ENCODE data around the gene FYN.
A peak's percentile ranks its signal among the peaks of the same experiment; 100 is the strongest.

Gene FYN

GRCh38 chr6:111812060-111813038 is 60.9 kb downstream of the FYN start:
- Histone ChIP-seq H3K4me1 (ENCODE audit: control insufficient read depth in 1 of 2, insufficient read depth in 2 of 2, low read length in 2 of 2) (peaks cover 0 to under 1% of the 10 kb centered on the region in 2 donors), H3K27me3 (ENCODE audit: low read depth, low read length) (no peaks in the 10 kb centered on the region), H3K27ac (ENCODE audit: low read length) (no peak overlapping the region)

GRCh38 chr6:111810294-111811131 is 62.7 kb downstream of the FYN start:
- no peak overlapping the region for H3K27ac ChIP-seq (ENCODE audit: low read length)
- H3K4me1 ChIP-seq (ENCODE audit: control insufficient read depth in 1 of 2, insufficient read depth in 2 of 2, low read length in 2 of 2), result peaks cover 0 to 6% of the 10 kb centered on the region in 2 donors
- H3K27me3 ChIP-seq (ENCODE audit: low read depth, low read length), result no peaks in the 10 kb centered on the region
- no peak overlapping the region for H3K4me3 ChIP-seq (ENCODE audit: low read depth in 1 of 2, low read length in 2 of 2)
- H3K36me3 ChIP-seq (ENCODE audit: control insufficient read depth in 1 of 2, insufficient read depth in 2 of 2, low read length in 2 of 2), result no peaks in the 10 kb centered on the region
- H3K9me3 ChIP-seq (ENCODE audit: control insufficient read depth in 1 of 2, low read length in 2 of 2), result no peaks in the 10 kb centered on the region

More at GRCh38 chr6:111812060-111813038, 60.9 kb downstream of the FYN start:
- H3K36me3 ChIP-seq (ENCODE audit: control insufficient read depth in 1 of 2, insufficient read depth in 2 of 2, low read length in 2 of 2), result no peaks in the 10 kb centered on the region
- H3K4me3 ChIP-seq (ENCODE audit: low read depth in 1 of 2, low read length in 2 of 2), result no peak overlapping the region
- no peaks in the 10 kb centered on the region for H3K9me3 ChIP-seq (ENCODE audit: control insufficient read depth in 1 of 2, low read length in 2 of 2)

- H3K27ac ChIP-seq (ENCODE audit: low read length), result no peak overlapping the region
- H3K9me3 ChIP-seq (ENCODE audit: control insufficient read depth in 1 of 2, low read length in 2 of 2), result no peaks in the 10 kb centered on the region
- H3K27me3 ChIP-seq (ENCODE audit: low read depth, low read length), result no peaks in the 10 kb centered on the region
- no peak overlapping the region for H3K4me3 ChIP-seq (ENCODE audit: low read depth in 1 of 2, low read length in 2 of 2)
- peaks cover 0 to 10% of the 10 kb centered on the region in 2 donors for H3K4me1 ChIP-seq (ENCODE audit: control insufficient read depth in 1 of 2, insufficient read depth in 2 of 2, low read length in 2 of 2)
- no peaks in the 10 kb centered on the region for H3K36me3 ChIP-seq (ENCODE audit: control insufficient read depth in 1 of 2, insufficient read depth in 2 of 2, low read length in 2 of 2)
Observed at GRCh38 chr6:111809766-111810165, 63.5 kb downstream of the FYN start.

- Histone ChIP-seq H3K36me3 (ENCODE audit: control insufficient read depth in 1 of 2, insufficient read depth in 2 of 2, low read length in 2 of 2) (no peaks in the 10 kb centered on the region), H3K9me3 (ENCODE audit: control insufficient read depth in 1 of 2, low read length in 2 of 2) (no peaks in the 10 kb centered on the region), H3K4me1 (ENCODE audit: control insufficient read depth in 1 of 2, insufficient read depth in 2 of 2, low read length in 2 of 2) (peaks cover 0 to 15% of the 10 kb centered on the region in 2 donors), H3K27me3 (ENCODE audit: low read depth, low read length) (no peaks in the 10 kb centered on the region), H3K4me3 (ENCODE audit: low read depth in 1 of 2, low read length in 2 of 2) (no peak overlapping the region), H3K27ac (ENCODE audit: low read length) (no peak overlapping the region)
Observed at GRCh38 chr6:111809264-111809663, 64.0 kb downstream of the FYN start.

GRCh38 chr6:111808493-111808892 is 64.8 kb downstream of the FYN start:
- peaks cover 0 to 23% of the 10 kb centered on the region in 2 donors for H3K4me1 ChIP-seq (ENCODE audit: control insufficient read depth in 1 of 2, insufficient read depth in 2 of 2, low read length in 2 of 2)
- no peaks in the 10 kb centered on the region for H3K36me3 ChIP-seq (ENCODE audit: control insufficient read depth in 1 of 2, insufficient read depth in 2 of 2, low read length in 2 of 2)
- no peaks in the 10 kb centered on the region for H3K9me3 ChIP-seq (ENCODE audit: control insufficient read depth in 1 of 2, low read length in 2 of 2)
- no peaks in the 10 kb centered on the region for H3K27me3 ChIP-seq (ENCODE audit: low read depth, low read length)
- H3K27ac ChIP-seq (ENCODE audit: low read length), result no peak overlapping the region
- no peak overlapping the region for H3K4me3 ChIP-seq (ENCODE audit: low read depth in 1 of 2, low read length in 2 of 2)

- Histone ChIP-seq H3K36me3 (ENCODE audit: control insufficient read depth in 1 of 2, insufficient read depth in 2 of 2, low read length in 2 of 2) (no peaks in the 10 kb centered on the region), H3K27ac (ENCODE audit: low read length) (no peak overlapping the region), H3K4me1 (ENCODE audit: control insufficient read depth in 1 of 2, insufficient read depth in 2 of 2, low read length in 2 of 2) (peaks cover 0 to 24% of the 10 kb centered on the region in 2 donors), H3K27me3 (ENCODE audit: low read depth, low read length) (no peaks in the 10 kb centered on the region), H3K4me3 (ENCODE audit: low read depth in 1 of 2, low read length in 2 of 2) (no peak overlapping the region), H3K9me3 (ENCODE audit: control insufficient read depth in 1 of 2, low read length in 2 of 2) (no peaks in the 10 kb centered on the region)
Observed at GRCh38 chr6:111806561-111807497, 66.4 kb downstream of the FYN start.

GRCh38 chr6:111806165-111806547 is 67.1 kb downstream of the FYN start:
- H3K4me1 ChIP-seq (ENCODE audit: control insufficient read depth in 1 of 2, insufficient read depth in 2 of 2, low read length in 2 of 2), result peaks cover 0 to 25% of the 10 kb centered on the region in 2 donors
- H3K27ac ChIP-seq (ENCODE audit: low read length), result peak overlapping the region; percentile 13

GRCh38 chr6:111805511-111806164 is 67.6 kb downstream of the FYN start:
- no peaks in the 10 kb centered on the region for H3K27me3 ChIP-seq (ENCODE audit: low read depth, low read length)
- H3K9me3 ChIP-seq (ENCODE audit: control insufficient read depth in 1 of 2, low read length in 2 of 2), result no peaks in the 10 kb centered on the region
- no peaks in the 10 kb centered on the region for H3K36me3 ChIP-seq (ENCODE audit: control insufficient read depth in 1 of 2, insufficient read depth in 2 of 2, low read length in 2 of 2)
- no peak overlapping the region for H3K4me3 ChIP-seq (ENCODE audit: low read depth in 1 of 2, low read length in 2 of 2)
- H3K4me1 ChIP-seq (ENCODE audit: control insufficient read depth in 1 of 2, insufficient read depth in 2 of 2, low read length in 2 of 2), result peaks cover 0 to 30% of the 10 kb centered on the region in 2 donors
- H3K27ac ChIP-seq (ENCODE audit: low read length), result peak overlapping the region; percentile 13

More at GRCh38 chr6:111806165-111806547, 67.1 kb downstream of the FYN start:
- Histone ChIP-seq H3K36me3 (ENCODE audit: control insufficient read depth in 1 of 2, insufficient read depth in 2 of 2, low read length in 2 of 2) (no peaks in the 10 kb centered on the region), H3K9me3 (ENCODE audit: control insufficient read depth in 1 of 2, low read length in 2 of 2) (no peaks in the 10 kb centered on the region), H3K27me3 (ENCODE audit: low read depth, low read length) (no peaks in the 10 kb centered on the region), H3K4me3 (ENCODE audit: low read depth in 1 of 2, low read length in 2 of 2) (no peak overlapping the region)

- no peaks in the 10 kb centered on the region for H3K27me3 ChIP-seq (ENCODE audit: low read depth, low read length)
- no peak overlapping the region for H3K4me3 ChIP-seq (ENCODE audit: low read depth in 1 of 2, low read length in 2 of 2)
- peak overlapping the region; percentile 58 for H3K27ac ChIP-seq (ENCODE audit: low read length)
- no peaks in the 10 kb centered on the region for H3K36me3 ChIP-seq (ENCODE audit: control insufficient read depth in 1 of 2, insufficient read depth in 2 of 2, low read length in 2 of 2)
- H3K9me3 ChIP-seq (ENCODE audit: control insufficient read depth in 1 of 2, low read length in 2 of 2), result no peaks in the 10 kb centered on the region
- peaks cover 0 to 33% of the 10 kb centered on the region in 2 donors for H3K4me1 ChIP-seq (ENCODE audit: control insufficient read depth in 1 of 2, insufficient read depth in 2 of 2, low read length in 2 of 2)
Observed at GRCh38 chr6:111804627-111805235, 68.5 kb downstream of the FYN start.

GRCh38 chr6:111803804-111804203 is 69.4 kb downstream of the FYN start:
- H3K27me3 ChIP-seq (ENCODE audit: low read depth, low read length), result no peaks in the 10 kb centered on the region
- H3K4me1 ChIP-seq (ENCODE audit: control insufficient read depth in 1 of 2, insufficient read depth in 2 of 2, low read length in 2 of 2), result peaks cover 0 to 38% of the 10 kb centered on the region in 2 donors
- H3K4me3 ChIP-seq (ENCODE audit: low read depth in 1 of 2, low read length in 2 of 2), result no peak overlapping the region
- H3K36me3 ChIP-seq (ENCODE audit: control insufficient read depth in 1 of 2, insufficient read depth in 2 of 2, low read length in 2 of 2), result no peaks in the 10 kb centered on the region
- peak overlapping the region; percentile 52 for H3K27ac ChIP-seq (ENCODE audit: low read length)
- H3K9me3 ChIP-seq (ENCODE audit: control insufficient read depth in 1 of 2, low read length in 2 of 2), result no peaks in the 10 kb centered on the region

Measured in muscle layer of duodenum (tissue), 2 donors.